ENCODE data around the gene DCXR. TPM values are rescaled to one million over a fixed set of nuclear protein-coding genes. Genes with fewer than 3 reads are reported as not detected.

Gene DCXR
- total RNA-seq, 1 experiment from 2014 or later = 128 TPM

DNA sequence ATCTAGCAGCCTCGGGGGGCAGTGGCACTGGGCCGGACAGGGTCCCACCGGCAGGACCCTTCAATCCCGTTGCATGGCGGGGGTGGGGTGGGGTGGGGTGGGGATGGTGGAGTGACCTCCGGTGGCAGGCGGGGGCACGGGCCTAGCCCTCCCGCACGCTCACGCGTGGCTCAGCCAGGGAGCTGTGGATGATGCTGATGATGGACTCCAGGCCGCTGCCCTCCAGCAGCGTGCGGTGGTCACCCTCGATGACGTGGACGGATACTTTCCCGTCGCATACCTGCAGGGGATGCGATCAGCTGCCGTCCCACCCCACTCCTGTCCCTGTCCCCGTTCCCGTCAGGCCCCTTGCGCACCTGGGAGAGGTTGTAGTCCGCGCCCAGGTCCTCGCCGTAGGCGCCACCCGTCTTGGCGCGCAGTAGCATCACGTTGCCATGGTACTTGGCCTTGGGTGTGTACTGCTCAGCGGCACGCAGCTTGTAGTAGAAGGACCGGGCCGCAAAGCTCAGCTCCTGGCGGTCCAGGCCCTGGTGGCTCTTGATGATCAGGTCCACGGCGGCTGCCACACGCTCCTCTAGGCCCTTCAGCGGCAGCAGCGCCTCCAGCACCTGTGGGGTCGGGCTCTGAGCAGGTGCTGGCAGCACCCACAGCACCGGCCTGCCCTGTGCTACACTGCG lies 41.6 kb upstream of the DCXR start:
- no peak for DNase-seq (ENCODE audit: low read depth in 1 of 2, low spot score in 2 of 2)
- H3K27ac ChIP-seq = no peak overlapping the region
- H3K9me3 ChIP-seq (replicated peaks) = no peaks in the 10 kb centered on the region
- no peaks in the 10 kb centered on the region for H3K4me1 ChIP-seq (replicated peaks)
- peaks cover 3% of the 10 kb centered on the region for H3K27me3 ChIP-seq (replicated peaks)
- H3K4me3 ChIP-seq = no peak overlapping the region
- H3K36me3 ChIP-seq = peaks cover 61% of the 10 kb centered on the region

DNA sequence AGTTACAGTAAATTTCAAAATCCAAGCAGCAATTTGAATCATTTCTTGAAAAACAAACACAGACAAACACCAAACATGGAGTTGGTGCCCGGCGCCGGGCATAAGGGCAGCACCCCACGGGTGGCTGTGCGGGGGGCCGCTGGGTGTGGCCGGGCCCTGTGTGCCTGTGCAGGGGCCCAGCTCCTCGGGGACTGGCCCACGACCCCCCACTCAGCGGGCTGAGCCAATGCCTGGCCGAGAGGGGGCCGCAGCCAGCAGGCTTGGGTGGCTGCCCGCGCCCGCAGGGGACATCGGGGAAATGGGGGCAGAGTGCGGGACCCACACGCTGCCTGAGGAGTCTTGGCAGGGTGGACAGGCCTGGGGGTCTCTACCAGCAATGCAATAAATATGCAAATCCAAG lies 40.9 kb upstream of the DCXR start:
- Histone ChIP-seq H3K4me3 (no peak overlapping the region), H3K4me1 (replicated peaks) (no peaks in the 10 kb centered on the region), H3K27ac (no peak overlapping the region), H3K27me3 (replicated peaks) (peaks cover 6% of the 10 kb centered on the region), H3K9me3 (replicated peaks) (no peaks in the 10 kb centered on the region), H3K36me3 (peaks cover 54% of the 10 kb centered on the region)
- no peak for DNase-seq (ENCODE audit: low read depth in 1 of 2, low spot score in 2 of 2)

DNA sequence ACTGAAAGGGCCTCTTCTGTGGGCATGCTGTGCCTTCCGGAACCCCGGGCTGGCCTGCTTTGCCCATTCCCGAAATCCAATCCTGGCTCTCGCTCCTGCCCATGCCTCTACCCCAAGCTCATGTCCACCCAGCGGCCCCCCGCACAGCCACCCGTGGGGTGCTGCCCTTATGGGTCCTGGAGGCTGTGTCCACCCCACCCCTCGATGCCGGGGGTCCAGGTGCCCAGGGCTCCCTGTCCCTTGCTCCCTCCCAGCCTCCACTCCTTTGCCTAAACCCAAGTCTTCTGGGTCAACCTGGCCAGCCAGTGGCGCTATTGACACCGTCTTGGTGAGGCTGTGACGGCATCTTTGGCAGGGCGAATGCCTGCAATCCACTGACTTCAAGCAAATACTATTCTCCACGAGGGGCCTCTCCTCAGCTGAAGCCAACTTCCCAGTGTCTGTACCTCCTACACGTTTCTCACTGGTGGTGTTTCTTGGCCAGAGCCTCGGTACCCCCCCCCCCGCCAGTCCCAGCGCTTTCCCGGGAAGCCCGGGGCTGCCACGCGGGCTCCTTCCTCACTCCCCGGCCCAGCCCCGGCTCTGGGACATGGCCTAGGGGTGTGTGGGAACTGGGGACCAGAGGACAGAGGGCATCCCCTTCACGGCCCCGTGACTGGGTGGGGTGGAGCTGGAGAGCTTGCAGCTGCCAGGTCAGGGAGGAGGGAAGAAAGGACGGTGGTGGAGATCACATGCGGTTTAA lies 40.3 kb upstream of the DCXR start:
- H3K36me3 ChIP-seq = peaks cover 47% of the 10 kb centered on the region
- no peak for DNase-seq (ENCODE audit: low read depth in 1 of 2, low spot score in 2 of 2)

DNA sequence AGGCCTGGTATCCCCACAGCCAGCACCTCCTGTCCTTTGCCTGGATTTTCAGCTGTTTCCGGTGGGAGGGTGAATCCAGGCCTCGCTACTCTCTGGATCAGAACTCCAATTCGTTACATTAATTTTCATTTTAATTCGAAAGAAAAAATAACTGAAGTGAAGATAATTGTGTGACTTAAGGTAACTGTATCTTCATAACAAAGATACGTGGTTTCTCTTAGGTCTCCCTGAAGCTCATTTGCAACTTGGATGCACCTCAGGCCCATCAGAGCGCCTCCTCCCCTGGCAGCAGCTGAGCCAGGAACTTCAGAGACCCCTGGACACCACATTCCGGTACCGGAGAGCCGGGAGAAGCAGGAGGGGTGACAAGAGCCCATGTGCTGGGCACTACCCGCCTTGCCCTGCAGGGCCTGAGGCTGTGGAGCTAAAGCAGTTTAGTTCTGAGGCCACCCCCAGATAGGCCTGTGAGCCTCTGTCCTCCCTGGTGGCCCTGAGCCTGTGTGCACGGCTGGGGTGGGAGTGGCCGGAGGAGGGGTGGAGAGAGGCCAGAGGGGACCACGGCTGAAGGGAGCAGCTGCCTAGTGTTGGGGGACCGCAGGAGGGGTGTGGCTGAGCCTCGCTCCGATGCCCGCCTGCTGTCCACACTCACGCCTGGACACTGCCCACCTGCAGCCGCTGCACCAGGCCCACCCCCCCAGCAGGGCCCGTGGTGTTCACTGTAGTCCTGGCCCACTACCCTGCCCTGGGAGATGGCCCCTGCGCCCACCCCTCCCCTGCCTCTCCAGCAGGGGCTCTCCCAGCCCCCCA lies 39.5 kb upstream of the DCXR start:
- Histone ChIP-seq H3K27me3 (replicated peaks) (peaks cover 8% of the 10 kb centered on the region), H3K36me3 (peaks cover 39% of the 10 kb centered on the region), H3K9me3 (replicated peaks) (no peaks in the 10 kb centered on the region), H3K27ac (no peak overlapping the region), H3K4me3 (no peak overlapping the region), H3K4me1 (replicated peaks) (no peaks in the 10 kb centered on the region)
- DNase-seq (ENCODE audit: low read depth in 1 of 2, low spot score in 2 of 2) = no peak

More for the DNA sequence above, 40.3 kb upstream of the DCXR start:
- Histone ChIP-seq H3K4me3 (no peak overlapping the region), H3K9me3 (replicated peaks) (no peaks in the 10 kb centered on the region), H3K27me3 (replicated peaks) (peaks cover 8% of the 10 kb centered on the region), H3K4me1 (replicated peaks) (no peaks in the 10 kb centered on the region), H3K27ac (no peak overlapping the region)

DNA sequence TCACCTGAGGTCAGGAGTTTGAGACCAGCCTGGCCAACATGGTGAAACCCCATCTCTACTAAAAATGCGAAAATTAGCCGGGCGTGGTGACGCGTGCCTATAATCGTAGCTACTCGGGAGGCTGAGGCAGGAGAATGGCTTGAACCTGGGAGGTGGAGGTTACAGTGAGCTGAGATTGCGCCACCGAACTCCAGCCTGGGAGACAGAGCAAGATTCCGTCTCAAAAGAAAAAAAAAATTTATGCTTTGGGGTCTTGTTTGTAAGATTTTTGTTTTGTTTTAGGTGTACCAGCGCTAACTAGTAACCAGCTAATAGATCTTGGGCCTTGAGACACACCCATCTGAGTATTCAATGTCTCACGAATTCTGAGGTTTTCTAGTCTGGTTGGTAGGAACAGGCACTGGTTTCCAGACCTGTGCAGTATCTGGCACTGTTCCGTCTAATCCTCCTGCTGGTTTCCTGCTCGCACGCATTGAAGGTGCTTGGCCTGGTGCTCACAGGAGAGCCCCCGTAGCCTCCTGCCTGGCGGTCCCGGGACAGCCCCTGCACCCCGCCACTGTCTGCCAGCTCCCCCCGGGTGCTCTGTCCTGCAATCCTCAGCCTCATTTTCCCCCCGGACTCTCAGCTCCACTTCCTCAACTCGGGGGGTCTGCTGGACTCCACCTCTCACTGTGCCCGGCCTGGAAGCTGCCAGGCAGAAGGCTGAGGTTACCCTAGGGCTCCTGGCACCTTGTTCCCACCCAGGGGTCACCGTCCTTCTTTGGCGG lies 38.7 kb upstream of the DCXR start:
- Histone ChIP-seq H3K36me3 (peaks cover 34% of the 10 kb centered on the region), H3K27me3 (replicated peaks) (peaks cover 8% of the 10 kb centered on the region), H3K4me3 (no peak overlapping the region), H3K27ac (no peak overlapping the region), H3K9me3 (replicated peaks) (no peaks in the 10 kb centered on the region), H3K4me1 (replicated peaks) (no peaks in the 10 kb centered on the region)
- DNase-seq (ENCODE audit: low read depth in 1 of 2, low spot score in 2 of 2) = no peak

DNA sequence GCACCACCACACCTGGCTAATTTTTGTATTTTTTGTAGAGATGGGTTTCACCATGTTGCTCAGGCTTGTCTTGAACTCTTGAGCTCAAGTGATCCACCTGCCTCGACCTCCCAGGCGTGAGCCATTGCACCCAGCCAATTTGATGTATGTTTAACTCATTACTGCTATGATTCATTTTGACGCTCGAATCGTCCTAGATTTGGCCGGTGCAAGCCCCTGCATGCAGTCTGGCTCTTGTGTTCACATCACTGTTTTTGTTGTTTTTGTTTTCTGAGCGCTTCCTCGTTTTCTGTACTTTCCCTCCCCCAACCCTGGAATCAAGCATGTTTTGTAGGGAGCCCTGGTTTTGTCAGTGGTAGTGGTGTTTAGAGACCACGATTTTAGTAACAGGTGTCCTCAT lies 35.9 kb upstream of the DCXR start:
- no peak overlapping the region for H3K27ac ChIP-seq
- H3K4me3 ChIP-seq = no peak overlapping the region
- DNase-seq (ENCODE audit: low read depth in 1 of 2, low spot score in 2 of 2) = no peak
- peaks cover 9% of the 10 kb centered on the region for H3K36me3 ChIP-seq
- H3K4me1 ChIP-seq (replicated peaks) = no peaks in the 10 kb centered on the region
- peaks cover 8% of the 10 kb centered on the region for H3K27me3 ChIP-seq (replicated peaks)
- no peaks in the 10 kb centered on the region for H3K9me3 ChIP-seq (replicated peaks)

DNA sequence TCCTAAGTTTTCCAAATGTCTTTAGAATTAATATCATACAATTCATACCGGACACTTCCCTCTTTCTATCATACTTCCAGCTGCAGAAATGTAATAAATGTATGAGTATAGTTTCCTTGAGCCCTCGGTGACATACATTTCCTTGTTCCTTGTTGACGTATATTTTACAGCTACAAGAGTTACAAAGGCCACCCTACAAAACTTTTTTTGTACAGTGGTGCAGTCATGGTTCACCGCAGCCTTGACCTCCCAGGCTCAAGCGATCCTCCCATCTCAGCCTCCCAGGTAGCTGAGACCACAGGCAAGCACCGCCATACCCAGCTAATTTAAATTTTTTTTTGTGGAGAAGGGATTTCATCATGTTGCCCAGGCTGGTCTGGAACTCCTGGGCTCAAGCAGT lies 35.3 kb upstream of the DCXR start:
- Histone ChIP-seq H3K9me3 (replicated peaks) (no peaks in the 10 kb centered on the region), H3K27ac (no peak overlapping the region), H3K4me3 (no peak overlapping the region), H3K36me3 (peaks cover 3% of the 10 kb centered on the region), H3K27me3 (replicated peaks) (peaks cover 8% of the 10 kb centered on the region), H3K4me1 (replicated peaks) (no peaks in the 10 kb centered on the region)
- DNase-seq (ENCODE audit: low read depth in 1 of 2, low spot score in 2 of 2) = no peak

DNA sequence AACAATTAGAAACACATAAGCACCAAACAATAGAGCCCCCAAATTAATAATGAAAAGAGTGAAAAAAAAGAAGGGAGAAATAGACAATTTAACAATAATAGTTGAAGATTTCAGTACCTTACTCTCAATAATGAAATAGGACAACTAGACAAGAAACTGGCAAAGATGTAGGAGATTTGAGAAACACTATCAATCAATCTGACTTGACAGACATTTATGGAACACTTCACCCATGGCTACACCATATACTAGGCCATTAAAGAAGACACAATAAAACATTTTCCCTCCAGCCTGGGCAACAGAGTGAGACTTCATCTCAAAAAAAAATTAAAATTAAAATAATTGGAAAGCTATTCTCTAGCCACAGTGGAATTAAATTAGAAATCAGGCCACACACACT lies 33.1 kb upstream of the DCXR start:
- Histone ChIP-seq H3K4me3 (no peak overlapping the region), H3K9me3 (replicated peaks) (no peaks in the 10 kb centered on the region), H3K27ac (no peak overlapping the region), H3K4me1 (replicated peaks) (peaks cover 7% of the 10 kb centered on the region), H3K36me3 (no peaks in the 10 kb centered on the region; the same call in 1 of the 2 replicates), H3K27me3 (replicated peaks) (peaks cover 8% of the 10 kb centered on the region)
- DNase-seq (ENCODE audit: low read depth in 1 of 2, low spot score in 2 of 2) = no peak

DNA sequence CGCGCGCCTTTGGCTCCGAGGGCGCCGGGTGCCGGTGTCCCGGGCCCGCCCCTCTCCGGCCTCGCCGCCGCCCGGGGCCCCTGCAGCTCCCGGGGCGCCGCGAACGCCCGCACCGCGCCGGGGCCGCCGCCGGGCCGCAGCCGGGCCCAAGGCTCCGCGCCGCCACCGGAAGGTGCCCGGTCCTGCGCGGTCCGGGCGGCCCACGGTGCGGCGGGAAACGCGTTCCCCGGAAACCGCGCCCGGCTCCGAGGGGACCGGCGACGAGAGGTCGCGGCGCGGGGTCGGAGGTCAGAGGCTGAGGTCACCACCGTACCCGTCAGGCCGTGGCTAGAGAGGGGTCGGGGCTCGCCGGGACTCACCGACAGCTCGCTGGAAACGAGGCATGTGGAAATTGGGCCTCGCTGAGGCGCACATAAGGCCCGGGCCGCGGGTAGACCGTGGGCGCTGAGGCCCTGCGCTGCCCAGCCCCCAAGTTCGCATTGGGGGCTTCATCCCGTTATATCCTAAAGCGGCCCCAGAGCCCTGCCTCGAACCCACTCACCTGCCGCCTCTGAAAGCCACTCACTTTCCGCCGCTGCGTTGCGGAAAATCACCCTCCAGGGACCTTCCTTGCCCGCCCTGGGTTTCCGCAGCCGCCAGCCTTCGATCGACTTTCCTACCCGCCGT lies 28.3 kb upstream of the DCXR start, which contains the start of gene DUS1L:
TSS of gene DUS1L (minus strand) at position 167 of the 666 bp plus-strand sequence. CDS start 745 bp downstream, outside the sequence.
- Histone ChIP-seq H3K36me3 (peaks cover 46% of the 10 kb centered on the region), H3K27ac (peak within 1 kb of the TSS; percentile 46; the same call in 1 of the 2 replicates), H3K4me3 (peak within 1 kb of the TSS; percentile 94), H3K27me3 (replicated peaks) (no peaks in the 10 kb centered on the region), H3K9me3 (replicated peaks) (no peaks in the 10 kb centered on the region), H3K4me1 (replicated peaks) (peaks cover 21% of the 10 kb centered on the region)
- peak in 1 of 2 experiments; percentile 59 for DNase-seq (ENCODE audit: low read depth in 1 of 2, low spot score in 2 of 2)

DNA sequence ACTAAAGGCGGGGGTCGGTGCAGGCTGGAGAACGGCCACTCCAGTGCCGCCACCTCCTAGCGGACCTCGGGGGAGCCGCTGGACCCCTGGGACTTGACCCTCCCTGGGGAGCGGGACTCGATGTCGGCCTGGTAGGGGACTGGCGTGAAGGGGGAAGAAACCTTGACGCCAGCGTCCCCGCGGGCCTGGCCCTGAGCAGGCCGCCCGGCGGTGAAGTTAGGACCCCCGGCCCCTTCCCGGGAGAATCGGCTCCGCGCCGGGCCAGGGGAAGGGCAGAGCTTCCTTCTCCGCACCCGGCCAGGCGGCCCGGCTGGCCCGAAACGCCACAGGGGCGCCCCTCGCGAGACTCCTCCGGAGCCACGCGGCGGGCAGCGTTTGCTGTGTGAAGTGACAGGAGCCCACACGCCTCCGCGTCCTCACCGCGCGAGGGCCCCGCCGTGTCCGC lies 27.7 kb upstream of the DCXR start:
- Histone ChIP-seq H3K4me1 (replicated peaks) (peaks cover 21% of the 10 kb centered on the region), H3K4me3 (peak overlapping the region; percentile 94), H3K9me3 (replicated peaks) (no peaks in the 10 kb centered on the region), H3K27me3 (replicated peaks) (no peaks in the 10 kb centered on the region), H3K27ac (peak overlapping the region; percentile 21; the same call in 1 of the 2 replicates), H3K36me3 (peaks cover 51% of the 10 kb centered on the region)
- peak in 1 of 2 experiments; percentile 37 for DNase-seq (ENCODE audit: low read depth in 1 of 2, low spot score in 2 of 2)

DNA sequence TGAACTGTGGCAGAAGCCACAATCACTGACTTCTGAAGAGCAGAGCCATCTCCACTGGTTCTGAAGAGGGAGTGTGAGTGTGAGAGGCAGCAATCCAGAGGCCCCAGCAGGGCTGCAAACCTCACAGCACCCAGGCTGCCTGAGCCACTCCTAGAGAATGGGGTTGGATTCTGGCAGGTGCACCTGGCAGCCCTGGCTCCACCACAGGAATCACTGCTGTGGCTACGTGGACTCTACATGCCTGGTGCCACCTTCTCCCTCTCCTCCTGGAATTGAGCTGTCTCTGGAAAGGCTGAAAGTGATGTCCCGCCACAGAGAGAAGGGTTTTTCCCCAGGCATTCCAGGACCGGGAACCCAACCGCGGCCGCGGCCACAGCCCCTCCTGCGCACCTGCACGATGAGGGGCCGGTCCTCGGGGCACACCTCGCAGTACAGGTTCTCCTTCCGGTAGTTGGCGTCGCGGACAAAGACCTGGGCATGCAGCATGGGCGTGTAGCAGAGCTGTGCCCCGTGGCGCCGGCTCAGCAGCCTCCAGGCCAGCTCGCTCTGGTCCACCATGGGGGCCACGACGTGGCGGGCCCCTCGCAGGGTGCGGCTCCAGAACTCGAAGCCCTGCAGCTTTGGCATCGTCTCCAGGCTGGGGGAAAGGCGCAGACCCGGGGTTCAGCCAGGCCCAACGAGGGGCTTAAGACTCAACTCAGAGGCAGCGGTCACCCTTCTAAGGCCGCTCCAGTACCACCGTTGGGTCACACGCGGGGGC lies 27.1 kb upstream of the DCXR start:
- no peaks in the 10 kb centered on the region for H3K27me3 ChIP-seq (replicated peaks)
- H3K27ac ChIP-seq = peak overlapping the region; percentile 21; the same call in 1 of the 2 replicates
- H3K36me3 ChIP-seq = peaks cover 57% of the 10 kb centered on the region

More for the DNA sequence above, 27.1 kb upstream of the DCXR start:
- Histone ChIP-seq H3K9me3 (replicated peaks) (no peaks in the 10 kb centered on the region), H3K4me1 (replicated peaks) (peaks cover 21% of the 10 kb centered on the region), H3K4me3 (peak overlapping the region; percentile 94)
- no peak for DNase-seq (ENCODE audit: low read depth in 1 of 2, low spot score in 2 of 2)

All from SJSA1 (cell line).